HG03159 (cell line): Measurements from ENCODE around the gene SND1.
"Not testable (repeated sequence)": the region's sequence is repeated elsewhere in the genome, so short reads cannot be mapped to it uniquely, and the experiment has no call there.

Experiments used
- ATAC-seq: cut with Tn5 transposase; IDR thresholded peaks from one replicate; pipeline ENCODE4 v1.9.1; 2021; ENCODE audit warnings: mild to moderate bottlenecking, moderate library complexity; ENCODE audit not compliant: unreplicated experiment

SND1 gene

DNA sequence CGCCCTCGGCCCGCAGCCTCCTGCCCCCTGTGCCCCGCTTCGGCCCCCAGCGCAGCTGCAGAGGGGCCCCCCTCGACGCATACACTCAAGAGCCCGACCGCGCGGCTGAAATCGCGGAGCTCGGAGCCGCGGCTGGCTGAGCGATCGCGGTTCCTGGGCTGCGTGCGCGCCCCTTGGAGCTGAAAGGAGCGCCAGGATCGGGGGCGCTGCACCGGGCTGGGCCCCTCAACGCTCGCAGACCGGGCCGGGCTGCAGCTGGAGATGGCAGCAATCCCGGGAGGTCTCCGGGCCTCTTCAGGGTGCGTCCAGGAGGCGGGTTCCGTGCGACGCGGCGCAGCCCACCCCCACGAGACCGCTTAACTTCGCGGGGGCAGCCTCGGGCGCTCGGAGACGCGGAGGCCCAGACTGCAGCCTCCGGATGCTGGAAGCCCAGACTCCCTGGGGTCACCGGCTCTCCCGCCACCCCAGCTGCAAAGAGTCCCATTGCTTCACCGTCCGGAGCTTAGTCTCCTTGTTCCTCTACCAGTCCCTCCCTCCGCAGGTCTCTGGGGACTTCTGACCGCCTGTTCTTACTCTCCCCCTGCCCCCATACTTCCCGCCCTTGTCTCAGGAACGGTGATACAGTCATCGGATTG, 452.2 kb downstream of the SND1 start:
- peak; percentile 6 for ATAC-seq

- no peak for ATAC-seq
Measured at GRCh38 chr7:128105228-128106022, 453.4 kb downstream of the SND1 start.

- ATAC-seq, result no peak
Measured at GRCh38 chr7:128106821-128107220, 454.8 kb downstream of the SND1 start.

DNA sequence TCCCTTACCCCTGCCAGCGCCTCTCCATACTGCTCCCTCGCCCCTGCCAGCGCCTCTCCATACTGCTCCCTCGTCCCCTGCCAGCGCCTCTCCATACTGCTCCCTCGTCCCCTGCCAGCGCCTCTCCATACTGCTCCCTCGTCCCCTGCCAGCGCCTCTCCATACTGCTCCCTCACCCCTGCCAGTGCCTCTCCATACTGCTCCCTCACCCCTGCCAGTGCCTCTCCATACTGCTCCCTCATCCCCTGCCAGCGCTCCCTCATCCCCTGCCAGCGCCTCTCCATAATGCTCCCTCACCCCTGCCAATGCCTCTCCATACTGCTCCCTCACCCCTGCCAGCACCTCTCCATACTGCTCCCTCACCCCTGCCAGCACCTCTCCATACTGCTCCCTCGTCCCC, 455.5 kb downstream of the SND1 start:
- not testable (repeated sequence) for ATAC-seq

DNA sequence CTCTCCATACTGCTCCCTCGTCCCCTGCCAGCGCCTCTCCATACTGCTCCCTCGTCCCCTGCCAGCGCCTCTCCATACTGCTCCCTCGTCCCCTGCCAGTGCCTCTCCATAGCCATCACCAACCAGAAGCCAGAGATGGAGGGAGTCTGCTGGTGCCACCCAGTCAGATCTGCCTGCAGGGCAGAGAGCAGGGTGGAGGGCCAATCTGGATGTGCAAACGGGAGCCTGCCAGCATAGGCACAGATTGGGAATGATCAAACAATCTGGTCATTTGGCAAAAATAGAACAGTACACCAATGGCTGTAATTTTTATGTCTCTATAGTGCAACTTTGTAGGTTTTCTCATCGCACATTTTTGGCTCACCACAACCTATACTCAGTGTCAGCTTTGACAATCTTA, 456.1 kb downstream of the SND1 start:
- ATAC-seq, result no peak

- ATAC-seq, result peak; percentile 92
Measured at GRCh38 chr7:128108641-128109423, 456.8 kb downstream of the SND1 start.

- not testable (repeated sequence) for ATAC-seq
Measured at GRCh38 chr7:128109424-128109969, 457.5 kb downstream of the SND1 start.

GRCh38 chr7:128110641-128111364, 458.8 kb downstream of the SND1 start:
- ATAC-seq, result no peak

DNA sequence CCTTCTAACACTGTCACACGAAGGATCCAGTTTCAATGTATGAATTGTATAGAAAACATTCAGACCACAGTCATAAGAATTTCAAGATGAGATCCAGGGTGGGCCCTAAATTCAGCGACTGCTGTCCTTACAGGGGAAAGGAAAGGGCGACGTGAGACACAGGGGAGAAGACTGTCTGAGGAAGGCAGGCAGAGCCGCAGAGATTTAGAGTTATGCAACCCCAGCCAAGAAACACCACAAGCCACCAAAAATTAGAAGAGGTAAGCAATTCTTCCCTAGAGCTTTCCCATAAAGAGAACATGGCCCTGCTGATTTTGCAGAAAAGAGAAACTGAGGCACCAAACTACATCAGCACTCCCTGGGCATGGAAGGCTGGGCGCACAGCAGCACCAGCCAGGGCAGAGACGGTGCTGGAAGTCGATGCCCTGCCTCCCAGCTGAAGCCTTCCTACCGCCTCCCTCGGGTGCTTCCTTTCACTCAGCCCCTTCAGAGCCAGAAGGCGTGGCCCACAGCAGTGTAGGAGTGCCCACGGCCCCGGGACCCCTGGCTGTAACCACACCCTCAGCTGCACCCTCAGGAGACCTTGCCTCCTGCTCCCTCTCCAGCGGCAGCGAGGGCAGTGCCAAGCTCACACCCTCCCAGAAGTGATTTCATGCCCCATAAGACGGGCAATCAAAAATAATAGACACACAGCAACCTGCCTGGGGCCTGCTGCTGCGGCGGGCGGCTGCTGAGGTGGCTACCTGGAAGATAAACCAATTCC, 460.2 kb downstream of the SND1 start:
- ATAC-seq, result no peak

- ATAC-seq, result no peak
Measured at GRCh38 chr7:128112781-128113221, 460.8 kb downstream of the SND1 start.

DNA sequence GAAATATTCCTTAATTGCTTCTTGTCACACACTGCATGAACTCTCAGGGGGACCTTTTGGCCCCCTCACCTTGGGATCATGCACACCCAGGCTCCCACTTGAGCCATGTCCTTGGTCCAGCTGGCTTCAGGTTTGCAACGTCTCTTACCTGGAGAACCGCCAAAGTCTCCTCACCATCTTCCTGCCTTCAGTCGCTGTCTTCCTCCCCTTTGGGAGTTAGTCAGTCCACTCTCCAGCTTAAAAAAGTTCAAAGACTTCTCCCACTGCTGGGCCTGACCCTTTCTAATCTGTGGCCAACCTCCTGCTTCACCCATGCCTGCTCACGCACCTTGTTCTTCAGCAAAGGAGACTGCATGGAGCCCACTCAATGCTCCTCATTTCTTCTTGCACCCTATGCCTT, 461.8 kb downstream of the SND1 start:
- no peak for ATAC-seq

- no peak for ATAC-seq
Measured at GRCh38 chr7:128114806-128115205, 462.8 kb downstream of the SND1 start.

DNA sequence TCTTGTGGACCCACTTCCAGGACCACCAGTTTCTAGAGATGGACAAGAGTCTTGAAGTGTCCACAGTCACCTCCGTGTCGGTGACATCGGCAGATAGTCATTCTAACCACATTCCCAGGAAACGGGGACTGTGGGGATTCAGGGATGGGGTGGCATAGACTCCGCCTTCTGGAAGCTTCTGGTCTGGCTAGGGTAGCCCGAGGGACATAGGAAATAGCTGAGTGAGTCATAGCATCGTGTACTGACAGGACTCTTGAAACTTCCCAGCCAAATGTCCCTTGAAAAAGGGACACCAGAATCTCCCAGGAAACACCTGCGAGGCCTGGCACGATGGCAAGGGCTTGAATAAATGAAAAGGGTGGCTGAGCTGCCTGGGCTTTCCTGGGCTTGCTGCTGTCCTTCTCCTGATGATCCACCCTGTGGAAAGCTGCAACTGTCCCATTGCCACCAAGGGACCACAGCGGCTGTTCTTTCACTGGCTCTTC, 463.4 kb downstream of the SND1 start:
- no peak for ATAC-seq

DNA sequence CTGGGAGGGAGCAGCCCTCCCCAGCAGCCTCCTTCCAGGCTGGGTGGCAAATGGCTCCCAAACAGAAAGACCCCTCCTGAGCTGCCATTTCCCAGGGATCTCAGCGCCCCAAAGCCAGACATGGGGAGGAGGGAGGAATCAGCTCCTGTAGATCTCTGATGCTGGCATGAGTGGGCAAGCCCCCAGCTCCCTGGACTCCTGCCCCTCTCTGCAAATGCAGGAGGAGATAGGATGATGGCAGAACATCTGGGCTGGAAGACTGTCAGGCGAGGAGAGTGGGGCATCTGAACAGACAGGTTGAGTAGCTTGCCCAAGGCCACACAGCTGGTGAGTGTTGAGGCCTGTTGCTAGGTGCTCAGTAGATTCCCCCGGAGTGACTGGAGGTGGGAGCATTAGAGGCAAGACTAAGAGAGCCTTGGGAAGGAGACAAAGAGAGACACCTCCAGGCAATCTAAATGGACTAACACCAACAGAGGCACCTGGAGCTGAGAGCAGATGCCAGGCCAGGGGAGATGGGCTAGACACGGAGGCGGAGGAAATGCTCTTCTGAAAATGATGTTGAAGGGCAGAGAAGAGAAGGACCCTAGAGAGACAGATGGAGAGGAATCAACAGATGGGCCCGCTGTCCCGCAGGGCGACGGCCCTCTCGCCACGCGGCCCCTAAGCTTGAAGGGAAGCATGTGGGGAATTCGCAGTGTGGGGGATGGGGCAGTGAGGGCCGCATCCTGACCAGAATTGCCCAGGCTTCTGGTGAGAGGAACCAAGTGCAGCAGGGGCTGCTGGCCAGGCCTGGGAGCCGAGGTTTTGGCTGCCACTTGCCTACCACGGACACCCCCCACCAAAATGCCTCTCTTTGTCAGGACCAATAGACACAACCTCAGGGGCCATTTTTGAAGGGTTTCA, 464.1 kb downstream of the SND1 start:
- ATAC-seq, result no peak

GRCh38 chr7:128116740-128117139, 464.7 kb downstream of the SND1 start:
- ATAC-seq, result no peak

DNA sequence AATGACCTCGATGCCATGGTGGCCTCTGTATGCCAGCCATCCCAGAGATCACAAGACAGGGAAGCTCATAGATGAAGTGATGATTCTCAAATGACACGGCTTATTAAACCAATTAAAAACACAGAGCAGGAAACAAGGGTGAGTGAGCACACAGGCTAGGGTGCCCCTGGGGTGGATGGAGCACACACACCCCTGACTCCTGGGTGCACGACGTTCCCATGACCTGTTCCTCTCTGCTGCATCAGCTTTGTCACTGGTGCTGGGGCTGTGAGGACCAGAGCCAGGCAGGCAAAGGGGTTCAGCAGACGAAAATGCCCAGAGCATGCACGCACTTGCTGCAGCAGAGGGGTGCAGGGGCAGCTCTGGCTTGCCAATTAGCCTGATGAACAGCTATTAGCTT, 465.7 kb downstream of the SND1 start:
- no peak for ATAC-seq

DNA sequence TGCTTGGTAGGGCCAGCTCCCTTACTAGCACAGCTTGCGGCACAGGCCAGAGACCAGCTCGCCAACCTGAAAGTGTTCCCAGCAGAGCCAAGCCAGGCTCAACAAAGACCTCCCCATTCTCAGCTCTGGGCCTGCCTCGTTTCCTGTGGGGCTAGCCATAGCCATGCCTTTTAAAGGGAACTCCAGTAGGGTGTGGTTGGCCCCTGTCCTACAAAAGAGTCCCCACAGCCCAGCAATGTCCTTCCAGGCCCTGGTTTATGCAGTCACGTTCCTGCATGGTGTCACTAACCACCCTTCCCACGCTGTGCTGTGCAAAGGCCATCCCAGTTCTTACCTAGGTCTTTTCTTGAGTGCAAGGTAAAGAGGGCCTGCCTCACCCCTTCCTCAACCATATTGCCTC, 467.0 kb downstream of the SND1 start:
- ATAC-seq, result no peak

DNA sequence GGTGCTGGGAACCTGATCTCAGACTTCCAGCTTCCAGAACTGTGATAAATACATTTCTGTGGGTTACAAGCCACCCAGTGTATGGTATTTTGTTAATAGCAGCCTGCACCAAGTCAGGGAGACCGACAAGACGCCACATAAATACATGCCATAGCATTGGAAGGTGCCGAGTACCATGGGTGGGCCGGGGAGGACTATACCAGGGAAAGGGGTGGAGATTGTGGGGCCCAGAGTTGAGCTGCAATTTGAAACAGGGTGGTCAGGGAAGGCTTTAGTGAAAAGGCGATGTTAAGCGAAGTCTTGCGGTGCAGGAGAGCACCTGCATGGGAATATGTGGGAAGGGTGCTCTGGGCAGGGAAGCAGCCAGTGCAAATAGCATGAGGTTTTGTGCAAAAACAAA, 468.1 kb downstream of the SND1 start:
- no peak for ATAC-seq

DNA sequence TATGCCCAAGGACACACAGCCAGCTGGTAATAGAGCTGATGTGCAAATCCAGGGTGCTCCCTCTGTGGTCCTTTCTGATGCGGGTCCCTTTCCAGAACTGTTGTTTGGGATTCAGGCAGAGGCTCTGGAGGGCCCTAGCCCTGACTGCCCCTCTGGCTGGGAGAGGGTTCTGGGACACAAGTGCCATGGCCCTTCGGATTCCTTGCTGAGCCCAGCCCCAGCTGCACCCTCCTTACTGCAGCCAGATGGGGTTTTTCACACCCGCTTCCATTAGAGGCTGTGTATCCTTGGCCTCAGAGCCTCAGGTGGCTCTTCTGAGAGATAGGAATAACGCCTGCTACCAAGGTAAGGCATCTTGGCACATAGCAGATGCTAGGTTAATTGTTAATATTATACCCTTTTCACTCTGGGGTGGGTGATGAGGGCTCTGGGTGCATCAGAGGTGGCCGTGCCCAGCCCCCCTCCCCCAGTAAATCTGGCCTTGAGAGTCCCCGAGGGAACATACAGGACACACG, 469.0 kb downstream of the SND1 start:
- ATAC-seq, result no peak
